DLD1 (cell line): ENCODE results near the gene GMPR2.

Source experiments
- in situ Hi-C: cut with HindIII; loops from 2 replicates; pipeline ENCODE4 v1.10.0; 2017; ENCODE audit warnings: low sequenced_read_pairs

Gene GMPR2

GRCh38 chr14:24263848-24264247, 31.1 kb downstream of the GMPR2 start:
- in situ Hi-C loops, result no loop called here

GRCh38 chr14:24264298-24264697, 31.6 kb downstream of the GMPR2 start:
- in situ Hi-C loops, result no loop called here

- in situ Hi-C loops, result no loop called here
These were observed 33.9 kb downstream of the GMPR2 start for GRCh38 chr14:24266344-24267244.

- in situ Hi-C loops, result no loop called here
These were observed 34.8 kb downstream of the GMPR2 start for GRCh38 chr14:24267516-24267915.

- in situ Hi-C loops, result no loop called here
These were observed 35.5 kb downstream of the GMPR2 start for GRCh38 chr14:24268225-24268624.

GRCh38 chr14:24269368-24269767, 36.6 kb downstream of the GMPR2 start:
- in situ Hi-C loops, result no loop called here

- in situ Hi-C loops, result no loop called here
These were observed 37.3 kb downstream of the GMPR2 start for GRCh38 chr14:24269910-24270536.

GRCh38 chr14:24270537-24271133, 37.9 kb downstream of the GMPR2 start:
- in situ Hi-C loops, result no loop called here

GRCh38 chr14:24271134-24271833, 38.6 kb downstream of the GMPR2 start, which contains the start of gene RABGGTA:
Gene RABGGTA, minus strand, starts transcription at chr14:24271597. Its CDS starts 482 bp downstream, at chr14:24271115.
- in situ Hi-C loops, result no loop called here

- in situ Hi-C loops, result no loop called here
These were observed 39.1 kb downstream of the GMPR2 start for GRCh38 chr14:24271834-24272263.

GRCh38 chr14:24272467-24272866, 39.7 kb downstream of the GMPR2 start:
- in situ Hi-C loops, result no loop called here

- in situ Hi-C loops, result no loop called here
These were observed 40.8 kb downstream of the GMPR2 start for GRCh38 chr14:24273422-24273998.

- in situ Hi-C loops, result no loop called here
These were observed 41.4 kb downstream of the GMPR2 start for GRCh38 chr14:24274101-24274543.

GRCh38 chr14:24277071-24277470, 44.3 kb downstream of the GMPR2 start:
- in situ Hi-C loops, result loop anchor here (5.0 kb wide), 1 partner anchor 60 kb away; the partner anchor contains the start of genes ADCY4 and RIPK3

GRCh38 chr14:24277606-24278321, 45.0 kb downstream of the GMPR2 start:
- in situ Hi-C loops, result loop anchor here (5.0 kb wide), 1 partner anchor 60 kb away; the partner anchor contains the start of genes ADCY4 and RIPK3

- in situ Hi-C loops, result loop anchor here (5.0 kb wide), 1 partner anchor 59 kb away; the partner anchor contains the start of genes ADCY4 and RIPK3
These were observed 45.7 kb downstream of the GMPR2 start for GRCh38 chr14:24278424-24278823.

GRCh38 chr14:24279301-24280186, 46.8 kb downstream of the GMPR2 start:
- in situ Hi-C loops, result loop anchor here (5.0 kb wide), 1 partner anchor 58 kb away; the partner anchor contains the start of genes ADCY4 and RIPK3

GRCh38 chr14:24280797-24281460, 48.2 kb downstream of the GMPR2 start:
- in situ Hi-C loops, result no loop called here
